A375 (cell line): ENCODE measurements around the gene HPRT1. TPM values are rescaled to one million over a fixed set of nuclear protein-coding genes. Genes with fewer than 3 reads are reported as not detected.

Experiments used
- small RNA-seq: library from RNA; depleted of rRNA; stranded (forward); fragments of <200 nt; gene quantifications from one replicate; pipeline ENCODE3, GENCODE V24; 2014
- total RNA-seq: library from RNA; depleted of rRNA; stranded (reverse); fragments of >200 nt; shearing (Covaris generic); gene quantifications from 2 replicates; pipeline ENCODE4 v1.2.3, GENCODE V29; 2014; rRNA removed

Gene HPRT1, protein sequence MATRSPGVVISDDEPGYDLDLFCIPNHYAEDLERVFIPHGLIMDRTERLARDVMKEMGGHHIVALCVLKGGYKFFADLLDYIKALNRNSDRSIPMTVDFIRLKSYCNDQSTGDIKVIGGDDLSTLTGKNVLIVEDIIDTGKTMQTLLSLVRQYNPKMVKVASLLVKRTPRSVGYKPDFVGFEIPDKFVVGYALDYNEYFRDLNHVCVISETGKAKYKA
- 9.9 and 16.1 TPM in 2 replicates for total RNA-seq

DNA sequence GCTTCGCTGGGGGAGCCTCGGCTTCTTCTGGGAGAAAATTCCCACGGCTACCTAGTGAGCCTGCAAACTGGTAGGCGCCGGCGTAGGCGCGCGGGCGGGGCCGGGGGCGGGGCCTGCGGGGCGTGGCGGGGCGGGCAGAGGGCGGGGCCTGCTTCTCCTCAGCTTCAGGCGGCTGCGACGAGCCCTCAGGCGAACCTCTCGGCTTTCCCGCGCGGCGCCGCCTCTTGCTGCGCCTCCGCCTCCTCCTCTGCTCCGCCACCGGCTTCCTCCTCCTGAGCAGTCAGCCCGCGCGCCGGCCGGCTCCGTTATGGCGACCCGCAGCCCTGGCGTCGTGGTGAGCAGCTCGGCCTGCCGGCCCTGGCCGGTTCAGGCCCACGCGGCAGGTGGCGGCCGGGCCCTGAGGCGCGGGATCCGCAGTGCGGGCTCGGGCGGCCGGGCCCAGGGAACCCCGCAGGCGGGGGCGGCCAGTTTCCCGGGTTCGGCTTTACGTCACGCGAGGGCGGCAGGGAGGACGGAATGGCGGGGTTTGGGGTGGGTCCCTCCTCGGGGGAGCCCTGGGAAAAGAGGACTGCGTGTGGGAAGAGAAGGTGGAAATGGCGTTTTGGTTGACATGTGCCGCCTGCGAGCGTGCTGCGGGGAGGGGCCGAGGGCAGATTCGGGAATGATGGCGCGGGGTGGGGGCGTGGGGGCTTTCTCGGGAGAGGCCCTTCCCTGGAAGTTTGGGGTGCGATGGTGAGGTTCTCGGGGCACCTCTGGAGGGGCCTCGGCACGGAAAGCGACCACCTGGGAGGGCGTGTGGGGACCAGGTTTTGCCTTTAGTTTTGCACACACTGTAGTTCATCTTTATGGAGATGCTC lies at the start of gene HPRT1:
HPRT1 (plus strand) TSS at position 161 of the 857 bp plus-strand sequence; CDS start at position 308, 147 bp downstream.

Small RNA genes within 50 kb of the gene (small RNA-seq; reads per million reads assigned to genes)
- gene AC004383.1, result not detected
- gene MIR450A1, result not detected
- gene MIR450A2, result not detected
- not detected for gene MIR450B
- not detected for gene MIR503
- 0.29 reads per million for gene MIR542

Other genes with a start within 250 kb of the HPRT1 start
- gene CCDC160, start 223.0 kb upstream of the HPRT1 start, total RNA-seq, result 0.08 TPM in 1 of 2 replicates, not detected in the other
- gene PHF6, start 86.9 kb upstream of the HPRT1 start, total RNA-seq, result 15.0 and 18.8 TPM in 2 replicates
- gene PLAC1, start 198.3 kb downstream of the HPRT1 start, total RNA-seq, result 0.87 and 1.4 TPM in 2 replicates